Loucy (cell line): ENCODE measurements around the gene CHMP4B.

Source experiments
- CTCF ChIP-seq: fragments of 200-600 bp; sonication (generic); conservative IDR thresholded peaks from 2 replicates; pipeline ENCODE4 v1.5.1; 2014; ENCODE audit warnings: mild to moderate bottlenecking, antibody characterized with exemption, low read length
- EZH2phosphoT487 ChIP-seq: fragments of 200-600 bp; IDR thresholded peaks from 2 replicates; pipeline ENCODE4 v1.6.1; 2018; ENCODE audit warnings: antibody characterized with exemption, mild to moderate bottlenecking, moderate library complexity, borderline replicate concordance

- TF ChIP-seq CTCF (no peak), EZH2phosphoT487 (no peak)
These were observed 26.1 kb downstream of the CHMP4B start for GRCh38 chr20:33837096-33837830.
